Thymus (tissue), 14 donors: ENCODE data around the gene MMP12. TPM values are rescaled to one million over a fixed set of nuclear protein-coding genes. Genes with fewer than 3 reads are reported as not detected.
"Not testable (repeated sequence)": the region's sequence is repeated elsewhere in the genome, so short reads cannot be mapped to it uniquely, and the experiment has no call there.

Experiments used
- DNase-seq, 9 donors: peaks; one replicate each; pipeline ENCODE4 v3.0.0-alpha.2; 2013; ENCODE audit warnings: low spot score in 9 of 9, low read depth in 6 of 9, missing footprints in 1 of 9
- H3K27ac ChIP-seq, 2 donors: one replicate each; pipeline ENCODE4 v1.5.1; 2013; ENCODE audit warnings: control low read depth in 1 of 2, low read depth in 1 of 2, low read length in 1 of 2, mild to moderate bottlenecking in 1 of 2, moderate library complexity in 1 of 2
- H3K27me3 ChIP-seq, 2 donors: one replicate each; pipeline ENCODE4 v1.5.1; 2013; ENCODE audit warnings: low read length in 1 of 2; ENCODE audit not compliant: control insufficient read depth in 2 of 2, insufficient read depth in 1 of 2
- H3K36me3 ChIP-seq, 2 donors: one replicate each; pipeline ENCODE4 v1.5.1; 2013; ENCODE audit warnings: low read length in 1 of 2, mild to moderate bottlenecking in 1 of 2, moderate library complexity in 1 of 2; ENCODE audit not compliant: control insufficient read depth in 2 of 2, insufficient read depth in 2 of 2
- H3K4me1 ChIP-seq, 2 donors: one replicate each; pipeline ENCODE4 v1.5.1; 2013; ENCODE audit warnings: low read length in 2 of 2; ENCODE audit not compliant: control insufficient read depth in 2 of 2, insufficient read depth in 2 of 2
- H3K4me3 ChIP-seq, 2 donors: one replicate each; pipeline ENCODE4 v1.5.1; 2013; ENCODE audit warnings: low read length in 2 of 2, control low read depth in 1 of 2, mild to moderate bottlenecking in 1 of 2
- H3K9me3 ChIP-seq, 2 donors: one replicate each; pipeline ENCODE4 v1.5.1; 2013; ENCODE audit warnings: low read length in 1 of 2, mild to moderate bottlenecking in 1 of 2; ENCODE audit not compliant: control insufficient read depth in 2 of 2, insufficient read depth in 1 of 2
- WGBS: extraction: QIAGEN DNeasy Blood & Tissue Kit; methylation state at CpG from one replicate; pipeline ENCODE4 v1.1.7; 2013; 5-methylcytosine and 5-hydroxymethylcytosine counted together
- long read RNA-seq, 10 donors: transcript quantifications; one replicate each; lab custom pipeline, GENCODE V29; 2026
- polyA plus RNA-seq: library from polyadenylated mRNA; stranded (reverse); fragments of 200-250 nt; gene quantifications from one replicate; pipeline ENCODE4 v1.2.3, GENCODE V29; 2013
- total RNA-seq: library from RNA; stranded (reverse); fragments of 120-200 nt; gene quantifications from one replicate; pipeline ENCODE4 v1.2.4, GENCODE V29; 2013
- donor health status: healthy.

Gene MMP12
- total RNA-seq (10.8 TPM), polyA plus RNA-seq (12.5 TPM)
- long read RNA-seq, donor 1, partial matches to known transcripts = 0 of 1 reads
- long read RNA-seq, donor 1, other reads (novel, unspliced or antisense) = 0 of 1 reads
- long read RNA-seq, donor 2 = 0 reads
- long read RNA-seq, donor 3, partial matches to known transcripts = 0 of 3 reads
- long read RNA-seq, donor 3, other reads (novel, unspliced or antisense) = 0 of 3 reads
- long read RNA-seq, donor 4 = 0 reads
- long read RNA-seq, donor 5, transcript MMP12-201 (10 exons, 1,874 nt) = major isoform, 6 of 6 reads
- long read RNA-seq, donor 5, partial matches to known transcripts = 0 of 6 reads
- long read RNA-seq, donor 5, other reads (novel, unspliced or antisense) = 0 of 6 reads
- long read RNA-seq, donor 6, partial matches to known transcripts = 0 of 2 reads
- long read RNA-seq, donor 6, other reads (novel, unspliced or antisense) = 0 of 2 reads
- long read RNA-seq, donor 7, partial matches to known transcripts = 0 of 2 reads
- long read RNA-seq, donor 7, other reads (novel, unspliced or antisense) = 0 of 2 reads
- long read RNA-seq, donor 8 = 0 reads
- long read RNA-seq, donor 9, partial matches to known transcripts = 0 of 1 reads
- long read RNA-seq, donor 9, other reads (novel, unspliced or antisense) = 0 of 1 reads
- long read RNA-seq, donor 10, partial matches to known transcripts = 0 of 1 reads
- long read RNA-seq, donor 10, other reads (novel, unspliced or antisense) = 0 of 1 reads

DNA sequence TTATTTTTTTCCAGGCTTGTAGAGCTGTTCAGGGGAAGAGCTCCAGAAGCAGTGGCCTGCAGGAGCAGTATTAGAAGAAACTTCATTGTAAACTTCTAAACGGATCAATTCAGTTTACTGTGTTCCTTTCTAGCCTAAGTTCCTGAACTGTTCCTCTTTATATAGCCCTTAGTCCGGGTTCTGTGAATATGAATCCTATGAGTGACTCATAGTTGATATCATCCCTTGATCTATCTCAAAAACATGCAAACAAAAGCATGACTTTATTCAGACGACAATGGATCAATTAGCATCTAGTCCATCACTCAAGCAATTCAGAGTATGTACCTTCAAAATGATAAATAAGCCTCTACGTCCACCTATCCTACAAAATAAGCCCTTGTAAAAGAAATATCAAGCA is at the start of gene MMP12:
TSS of gene MMP12 (minus strand) at position 131 of the 400 bp plus-strand sequence. CDS start at position 86, 45 bp downstream.
- H3K27me3 ChIP-seq = no peaks in the 10 kb centered on the region
- no peaks in the 10 kb centered on the region for H3K36me3 ChIP-seq
- no peak within 1 kb of the TSS for H3K4me3 ChIP-seq
- no peak for DNase-seq
- no peaks in the 10 kb centered on the region for H3K9me3 ChIP-seq
- no peaks in the 10 kb centered on the region for H3K4me1 ChIP-seq
- WGBS = 83% methylated on average over 4 of the region's 4 CpGs
- H3K27ac ChIP-seq = no peak within 1 kb of the TSS

DNA sequence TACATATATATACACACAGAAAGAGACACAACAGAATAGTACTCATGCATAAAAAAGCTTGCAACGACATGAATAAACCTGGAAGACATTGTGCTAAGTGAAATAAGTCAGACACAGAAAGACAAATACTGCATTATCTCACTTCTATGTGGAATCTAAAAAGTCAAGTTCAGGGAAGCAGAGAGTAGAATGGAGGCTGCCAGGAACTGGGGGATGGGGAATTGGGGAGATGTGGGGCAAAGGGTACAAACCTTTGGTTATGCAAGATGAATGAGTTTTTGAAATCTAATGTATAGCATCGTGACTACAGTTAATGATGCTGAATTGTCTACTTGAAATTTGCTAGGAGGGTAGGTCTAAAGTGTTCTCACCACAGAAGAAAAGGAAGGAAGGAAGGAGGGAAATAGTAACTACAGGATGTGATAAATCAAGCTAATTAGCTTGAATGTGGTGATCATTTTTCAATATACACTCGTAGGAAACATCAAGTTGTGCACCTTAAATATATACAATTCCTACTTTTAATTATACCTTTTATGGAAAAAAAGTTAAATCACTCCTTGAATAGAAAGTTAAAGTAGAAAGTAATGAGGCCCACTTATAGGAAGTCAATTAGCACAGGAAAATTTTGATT is 46.9 kb upstream of the MMP12 start:
- H3K27ac ChIP-seq = no peak overlapping the region
- H3K4me1 ChIP-seq = no peaks in the 10 kb centered on the region
- H3K9me3 ChIP-seq = no peaks in the 10 kb centered on the region
- WGBS = 49% methylated on average over 3 of the region's 3 CpGs
- no peak overlapping the region for H3K4me3 ChIP-seq
- no peaks in the 10 kb centered on the region for H3K27me3 ChIP-seq
- no peaks in the 10 kb centered on the region for H3K36me3 ChIP-seq
- DNase-seq = no peak

DNA sequence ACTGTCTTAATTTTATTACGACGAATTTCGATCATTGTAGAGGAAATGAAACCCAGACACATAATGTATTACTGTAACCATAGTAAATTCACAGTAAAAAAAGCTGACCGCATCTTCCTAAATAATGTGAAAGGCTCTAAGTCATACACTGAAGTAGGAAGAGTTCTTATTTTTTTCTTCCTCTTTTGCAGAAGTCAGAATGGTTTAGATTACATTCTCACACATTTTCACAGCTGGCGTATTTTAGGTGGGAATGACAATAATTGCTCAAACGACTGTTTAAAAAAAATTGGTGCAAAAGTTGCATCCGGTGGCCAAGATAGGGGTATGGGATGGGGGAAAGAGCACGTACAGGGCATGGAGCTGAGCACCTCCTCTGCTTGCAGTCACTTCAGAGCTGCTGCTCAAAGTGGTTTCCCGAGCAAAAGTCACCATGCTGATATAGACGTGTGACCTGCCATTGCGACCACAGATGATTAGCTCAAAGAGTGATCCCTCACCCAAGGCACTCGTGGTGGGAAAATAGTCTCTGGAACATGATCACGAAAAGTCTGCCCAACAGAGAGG is 45.4 kb upstream of the MMP12 start:
- DNase-seq = peak in 1 of 9 donors; percentile 13
- Histone ChIP-seq H3K4me3 (no peak overlapping the region), H3K27me3 (no peaks in the 10 kb centered on the region), H3K36me3 (no peaks in the 10 kb centered on the region), H3K4me1 (no peaks in the 10 kb centered on the region), H3K9me3 (no peaks in the 10 kb centered on the region), H3K27ac (no peak overlapping the region)
- WGBS = 8% methylated on average over 13 of the region's 13 CpGs

DNA sequence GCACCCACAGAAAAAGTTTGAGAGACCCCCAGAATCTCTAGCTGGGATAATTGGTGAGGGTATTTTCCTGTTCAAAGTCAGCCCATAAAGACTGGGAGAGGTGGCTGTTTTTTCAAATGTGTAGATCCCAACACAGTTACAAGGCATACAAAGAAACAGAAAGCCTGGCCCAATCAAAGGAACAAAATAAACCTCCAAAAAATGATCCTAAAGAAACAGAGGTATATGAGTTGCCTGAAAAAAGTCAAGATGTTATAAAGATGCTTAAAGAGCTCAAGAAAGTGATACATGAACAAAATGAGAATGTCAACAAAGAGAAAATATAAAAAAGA is 40.2 kb upstream of the MMP12 start:
- no peak for DNase-seq
- no peaks in the 10 kb centered on the region for H3K9me3 ChIP-seq
- no peak overlapping the region for H3K27ac ChIP-seq
- H3K27me3 ChIP-seq = no peaks in the 10 kb centered on the region
- no peaks in the 10 kb centered on the region for H3K4me1 ChIP-seq
- H3K36me3 ChIP-seq = no peaks in the 10 kb centered on the region
- no peak overlapping the region for H3K4me3 ChIP-seq

DNA sequence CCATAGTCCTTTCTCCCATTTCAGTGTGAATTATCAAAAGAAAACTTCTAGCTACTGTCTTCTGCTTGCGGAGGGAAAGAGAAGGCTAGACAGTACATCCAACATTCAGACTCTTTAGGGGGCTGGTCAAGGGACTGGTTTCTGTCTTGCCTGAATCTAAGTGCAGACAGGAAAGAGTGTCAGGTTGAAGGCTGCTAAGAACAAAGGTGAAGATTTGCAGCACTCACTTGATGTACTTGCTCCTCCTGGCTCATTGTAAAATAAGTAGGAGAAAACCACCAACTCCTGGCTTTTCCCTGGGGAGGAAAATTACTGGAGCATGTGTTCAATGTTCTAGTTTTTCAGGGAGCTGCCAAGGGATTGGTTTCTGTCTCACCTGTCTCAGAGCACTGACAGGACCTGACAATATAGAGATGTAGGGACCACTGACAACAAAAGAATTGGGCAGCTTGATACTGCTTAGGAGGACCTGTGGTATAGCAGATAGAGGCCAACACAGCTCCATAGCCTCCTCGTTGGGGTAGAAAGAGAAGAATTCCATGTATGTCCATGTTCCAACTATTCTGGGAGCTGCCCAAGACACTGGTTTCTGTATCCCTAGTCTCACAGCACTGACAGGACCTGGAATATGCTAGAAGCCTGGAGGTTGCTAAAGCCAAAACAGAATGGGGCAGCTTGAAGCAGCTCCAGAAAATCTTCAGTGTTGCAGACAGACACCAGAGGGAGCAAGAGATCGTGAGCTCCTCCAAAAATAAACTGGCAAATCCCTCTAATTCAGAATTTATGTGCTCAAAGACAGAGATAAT is 39.7 kb upstream of the MMP12 start:
- WGBS = 52% methylated on average over 3 of the region's 3 CpGs

DNA sequence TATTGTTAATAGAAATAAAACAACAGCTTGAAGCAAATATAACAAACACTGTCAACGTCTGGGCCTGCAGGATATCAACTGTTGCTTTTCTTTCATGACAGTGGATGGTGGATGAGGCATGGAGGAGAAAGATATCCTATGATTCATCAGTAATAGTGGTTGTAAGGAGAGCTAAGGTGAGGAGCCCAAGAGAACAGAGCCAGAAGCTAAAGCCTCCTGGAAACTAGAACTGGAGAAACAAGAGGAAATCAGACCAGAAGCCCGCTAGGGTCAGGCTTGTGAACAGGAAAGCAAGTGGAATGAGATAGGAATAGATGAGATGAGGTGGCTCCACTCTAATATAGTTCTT is 37.7 kb upstream of the MMP12 start:
- Histone ChIP-seq H3K4me3 (no peak overlapping the region), H3K9me3 (no peaks in the 10 kb centered on the region), H3K27ac (no peak overlapping the region), H3K36me3 (no peaks in the 10 kb centered on the region), H3K27me3 (no peaks in the 10 kb centered on the region), H3K4me1 (no peaks in the 10 kb centered on the region)
- 83% methylated on average over 2 of the region's 2 CpGs for WGBS
- DNase-seq = no peak

More for the DNA sequence above, 39.7 kb upstream of the MMP12 start:
- DNase-seq = no peak
- H3K4me1 ChIP-seq = no peaks in the 10 kb centered on the region
- no peak overlapping the region for H3K4me3 ChIP-seq
- no peaks in the 10 kb centered on the region for H3K9me3 ChIP-seq
- H3K27ac ChIP-seq = no peak overlapping the region
- no peaks in the 10 kb centered on the region for H3K27me3 ChIP-seq
- H3K36me3 ChIP-seq = no peaks in the 10 kb centered on the region

DNA sequence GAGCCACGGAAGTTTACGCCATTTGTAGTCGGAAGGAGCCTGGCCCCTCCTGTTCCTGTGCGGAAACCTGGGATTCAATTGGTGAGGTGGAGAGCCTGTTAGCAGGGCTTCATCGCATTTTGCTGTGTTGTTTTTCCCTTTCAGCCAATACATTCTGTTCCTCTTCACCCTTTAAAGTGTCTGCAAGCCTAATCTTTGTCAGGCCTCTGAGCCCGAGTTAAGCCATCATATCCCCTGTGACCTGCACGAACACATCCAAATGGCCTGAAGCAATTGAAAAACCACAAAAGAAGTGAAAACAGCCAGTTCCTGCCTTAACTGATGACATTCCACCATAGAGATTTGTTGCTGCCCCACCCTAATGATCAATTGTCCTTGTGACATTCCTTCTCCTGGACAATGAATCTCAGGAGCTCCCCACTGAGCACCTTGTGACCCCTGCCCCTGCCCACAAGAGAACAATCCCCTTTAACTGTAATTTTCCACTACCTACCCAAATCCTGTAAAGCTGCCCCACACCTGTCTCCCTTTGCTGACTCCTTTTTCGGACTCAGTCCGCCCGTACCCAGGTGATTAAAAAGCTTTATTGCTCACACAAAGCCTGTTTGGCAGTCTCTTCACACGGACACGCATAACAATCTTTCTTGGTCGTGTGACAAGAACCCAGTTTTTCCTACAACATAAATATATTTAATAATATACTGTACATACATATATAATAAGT is 37.1 kb upstream of the MMP12 start:
- no peaks in the 10 kb centered on the region for H3K36me3 ChIP-seq
- H3K27ac ChIP-seq = no peak overlapping the region
- H3K9me3 ChIP-seq = no peaks in the 10 kb centered on the region
- no peaks in the 10 kb centered on the region for H3K4me1 ChIP-seq
- DNase-seq = no peak
- no peaks in the 10 kb centered on the region for H3K27me3 ChIP-seq
- no peak overlapping the region for H3K4me3 ChIP-seq
- 95% methylated on average over 13 of the region's 13 CpGs for WGBS

DNA sequence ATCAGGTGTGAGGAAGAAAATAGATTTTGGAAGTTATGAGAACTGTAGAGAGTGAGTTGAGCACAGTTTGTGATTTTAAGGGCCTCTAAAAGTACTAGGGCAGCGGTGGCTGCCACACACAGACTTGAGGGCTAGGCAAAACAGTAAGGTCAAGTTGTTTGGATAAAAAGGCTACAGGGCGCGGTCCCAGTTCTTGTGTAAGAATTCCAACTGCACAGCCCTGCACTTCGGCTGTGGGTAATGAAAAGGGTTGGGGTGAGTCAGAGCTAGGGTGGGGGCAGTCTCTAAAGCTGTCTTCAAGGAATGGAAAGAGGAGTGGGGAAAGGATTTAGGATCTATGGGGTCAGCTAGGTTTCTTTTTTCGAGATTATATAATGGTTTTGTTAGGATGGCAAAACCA is 31.1 kb upstream of the MMP12 start:
- H3K27me3 ChIP-seq, H3K9me3 ChIP-seq, H3K4me1 ChIP-seq, H3K36me3 ChIP-seq, DNase-seq, H3K4me3 ChIP-seq, H3K27ac ChIP-seq: not testable (repeated sequence)
- 93% methylated on average over 5 of the region's 5 CpGs for WGBS
